Gastrocnemius medialis (tissue), 4 donors: ENCODE measurements around the gene ENOX1. TPM values are rescaled to one million over a fixed set of nuclear protein-coding genes. Genes with fewer than 3 reads are reported as not detected.

Source experiments
- ATAC-seq, 2 donors: fragments of 150-250 bp; one replicate each; pipeline ENCODE4 v1.9.1; 2016
- DNase-seq, 2 donors: peaks; one replicate each; pipeline ENCODE4 v3.0.0-alpha.2; 2019
- H3K27ac ChIP-seq, 4 donors: fragments of 200-600 bp; sonication (generic); 1 replicate in 1 of 4; 2 replicates in 3 of 4; pipeline ENCODE4 v1.5.1; 2016 to 2018; ENCODE audit warnings: mild to moderate bottlenecking in 2 of 4, moderate library complexity in 1 of 4
- H3K27me3 ChIP-seq, 3 donors: fragments of 200-600 bp; sonication (generic) in 2 of 3; 1 replicate in 1 of 3; 2 replicates in 2 of 3; pipeline versions ENCODE4 v1.5.1 to v1.6.0; 2016 to 2019; ENCODE audit warnings: mild to moderate bottlenecking in 1 of 3, moderate library complexity in 1 of 3
- H3K36me3 ChIP-seq, 2 donors: fragments of 200-600 bp; sonication (generic) in 1 of 2; one replicate each; pipeline ENCODE4 v1.5.1; 2017 to 2018
- H3K4me1 ChIP-seq, 2 donors: fragments of 200-600 bp; sonication (generic) in 1 of 2; one replicate each; pipeline ENCODE4 v1.5.1; 2016 to 2017; ENCODE audit warnings: mild to moderate bottlenecking in 2 of 2
- H3K4me3 ChIP-seq, 4 donors: fragments of 200-600 bp; sonication (generic) in 3 of 4; 1 replicate in 1 of 4; 2 replicates in 3 of 4; pipeline ENCODE4 v1.5.1; 2016 to 2019; ENCODE audit warnings: mild to moderate bottlenecking in 2 of 4
- H3K9me3 ChIP-seq, 3 donors: fragments of 200-600 bp; sonication (generic) in 2 of 3; 1 replicate in 1 of 3; 2 replicates in 2 of 3; pipeline ENCODE4 v1.5.1; 2016 to 2019
- CTCF ChIP-seq, 5 experiments: fragments of 450-650 bp in 3 of 5; fragments of 200-600 bp in 2 of 5; sonication (generic) in 2 of 5; IDR thresholded peaks in 4 of 5; conservative IDR thresholded peaks in 1 of 5; 1 replicate in 4 of 5; 2 replicates in 1 of 5; pipeline ENCODE4 v1.5.1; 2016 to 2019; ENCODE audit warnings: antibody characterized with exemption in 5 of 5, mild to moderate bottlenecking in 3 of 5, moderate library complexity in 3 of 5
- POLR2A ChIP-seq, 2 donors: fragments of 450-650 bp; IDR thresholded peaks; one replicate each; pipeline ENCODE4 v1.6.1; 2017; ENCODE audit warnings: antibody characterized with exemption in 2 of 2, mild to moderate bottlenecking in 2 of 2, moderate library complexity in 2 of 2
- in situ Hi-C, 4 donors: fragments of 200-750 bp; cut with MboI; loops; one replicate each; pipeline versions ENCODE4 v1.15.0 to v1.8.0; 2017; ENCODE audit warnings: low sequenced_read_pairs in 4 of 4
- intact Hi-C: fragments of 100-400 bp; cut with DNase I; formaldehyde crosslinking; loops from one replicate; pipeline ENCODE4 v1.15.1; 2023; ENCODE audit warnings: low total_unique reads
- total RNA-seq, 4 donors: library from RNA; depleted of rRNA; stranded (reverse); fragments of >200 nt; gene quantifications; one replicate each; pipeline versions ENCODE4 v1.1.0 to v1.2.3, GENCODE V29; 2016

ENOX1 gene
- total RNA-seq, 4 donors from 2014 or later = 0.46 to 3.5 (median 1.8) TPM

- Histone ChIP-seq H3K36me3 (no peaks in the 10 kb centered on the region), H3K27ac (no peak overlapping the region), H3K27me3 (no peaks in the 10 kb centered on the region), H3K9me3 (no peaks in the 10 kb centered on the region), H3K4me1 (peaks cover 23 to 46% of the 10 kb centered on the region in 2 donors), H3K4me3 (no peak overlapping the region)
- no peak for DNase-seq
- intact Hi-C loops (no loop called here), in situ Hi-C loops (loop anchor here in 1 of 4 donors (10.0 kb wide), 1 partner anchor 99 kb away; no protein-coding TSS in a partner anchor)
- ATAC-seq = no peak
- TF ChIP-seq CTCF (IDR thresholded peaks at IDR 0.05 in 4 of 5, conservative IDR thresholded peaks at IDR 0.05 in 1 of 5) = no peak
- no peak for TF ChIP-seq POLR2A (IDR thresholded peaks at IDR 0.05)
These were observed 451.0 kb downstream of the ENOX1 start for GRCh38 chr13:43335764-43336163.

- H3K27me3 ChIP-seq = no peaks in the 10 kb centered on the region
- intact Hi-C loops = loop anchor here (5.0 kb wide), 1 partner anchor 34 kb away; no protein-coding TSS in a partner anchor
- in situ Hi-C loops = loop anchor here in 1 of 4 donors (10.0 kb wide), 1 partner anchor 102 kb away; no protein-coding TSS in a partner anchor
- no peaks in the 10 kb centered on the region for H3K9me3 ChIP-seq
- no peak for TF ChIP-seq POLR2A (IDR thresholded peaks at IDR 0.05)
- TF ChIP-seq CTCF (IDR thresholded peaks at IDR 0.05 in 4 of 5, conservative IDR thresholded peaks at IDR 0.05 in 1 of 5) = no peak
- no peak overlapping the region for H3K4me3 ChIP-seq
- peaks cover 4 to 25% of the 10 kb centered on the region in 2 donors for H3K4me1 ChIP-seq
- H3K27ac ChIP-seq = no peak overlapping the region
- DNase-seq = no peak
- ATAC-seq = no peak
- no peaks in the 10 kb centered on the region for H3K36me3 ChIP-seq
These were observed 453.6 kb downstream of the ENOX1 start for GRCh38 chr13:43333176-43333575.

- in situ Hi-C loops = loop anchor here in 1 of 4 donors (10.0 kb wide), 1 partner anchor 103 kb away; no protein-coding TSS in a partner anchor
- Histone ChIP-seq H3K36me3 (no peaks in the 10 kb centered on the region), H3K27ac (no peak overlapping the region), H3K9me3 (no peaks in the 10 kb centered on the region), H3K4me3 (no peak overlapping the region), H3K4me1 (peaks cover 8 to 12% of the 10 kb centered on the region in 2 donors), H3K27me3 (no peaks in the 10 kb centered on the region)
- ATAC-seq = no peak
- TF ChIP-seq CTCF (IDR thresholded peaks at IDR 0.05 in 4 of 5, conservative IDR thresholded peaks at IDR 0.05 in 1 of 5) (no peak), POLR2A (IDR thresholded peaks at IDR 0.05) (no peak)
- intact Hi-C loops = loop anchor here (5.0 kb wide), 1 partner anchor 36 kb away; no protein-coding TSS in a partner anchor
- DNase-seq = no peak
These were observed 455.1 kb downstream of the ENOX1 start for GRCh38 chr13:43331672-43332071.

- Histone ChIP-seq H3K36me3 (no peaks in the 10 kb centered on the region), H3K9me3 (no peaks in the 10 kb centered on the region), H3K4me3 (no peak overlapping the region), H3K27me3 (no peaks in the 10 kb centered on the region), H3K27ac (no peak overlapping the region), H3K4me1 (peaks cover 5 to 14% of the 10 kb centered on the region in 2 donors)
- DNase-seq (no peak), ATAC-seq (no peak)
- in situ Hi-C loops (loop anchor here in 1 of 4 donors (10.0 kb wide), 1 partner anchor 105 kb away; no protein-coding TSS in a partner anchor), intact Hi-C loops (loop anchor here (5.0 kb wide), 1 partner anchor 38 kb away; no protein-coding TSS in a partner anchor)
- TF ChIP-seq CTCF (IDR thresholded peaks at IDR 0.05 in 4 of 5, conservative IDR thresholded peaks at IDR 0.05 in 1 of 5) = no peak
- TF ChIP-seq POLR2A (IDR thresholded peaks at IDR 0.05) = no peak
These were observed 457.1 kb downstream of the ENOX1 start for GRCh38 chr13:43329702-43330101.
